Measurements from ENCODE around the gene TFF1.
"Not testable (repeated sequence)": the region's sequence is repeated elsewhere in the genome, so short reads cannot be mapped to it uniquely, and the experiment has no call there.

Gene TFF1

DNA sequence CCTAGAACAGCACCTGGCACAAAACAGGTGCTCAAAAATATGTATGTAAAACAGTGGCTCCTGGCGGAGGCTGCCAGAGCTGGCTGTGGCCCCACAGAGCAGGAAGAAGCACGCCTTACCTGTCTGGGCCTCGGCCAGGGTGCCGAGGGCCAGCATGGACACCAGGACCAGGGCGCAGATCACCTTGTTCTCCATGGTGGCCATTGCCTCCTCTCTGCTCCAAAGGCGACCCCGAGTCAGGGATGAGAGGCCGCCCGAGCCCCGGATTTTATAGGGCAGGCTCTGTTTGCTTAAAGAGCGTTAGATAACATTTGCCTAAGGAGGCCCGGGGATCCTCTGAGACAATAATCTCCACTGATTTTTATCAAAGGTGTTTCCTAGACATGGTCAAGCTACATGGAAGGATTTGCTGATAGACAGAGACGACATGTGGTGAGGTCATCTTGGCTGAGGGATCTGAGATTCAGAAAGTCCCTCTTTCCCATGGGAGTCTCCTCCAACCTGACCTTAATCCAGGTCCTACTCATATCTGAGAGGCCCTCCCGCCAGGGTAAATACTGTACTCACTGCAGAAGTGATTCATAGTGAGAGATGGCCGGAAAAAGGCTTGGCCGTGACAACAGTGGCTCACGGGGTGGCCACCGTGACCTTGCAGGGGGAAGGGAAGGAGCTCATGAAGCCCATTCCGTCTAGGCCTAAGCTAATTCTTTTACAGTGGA lies at the start of gene TFF1:
Gene TFF1 (minus strand): TSS at position 244 of the 719 bp plus-strand sequence. CDS start 40 bp downstream, at position 204.
- DNase-seq (ENCODE audit: low read depth in 1 of 2, low spot score in 1 of 2): no peak

DNA sequence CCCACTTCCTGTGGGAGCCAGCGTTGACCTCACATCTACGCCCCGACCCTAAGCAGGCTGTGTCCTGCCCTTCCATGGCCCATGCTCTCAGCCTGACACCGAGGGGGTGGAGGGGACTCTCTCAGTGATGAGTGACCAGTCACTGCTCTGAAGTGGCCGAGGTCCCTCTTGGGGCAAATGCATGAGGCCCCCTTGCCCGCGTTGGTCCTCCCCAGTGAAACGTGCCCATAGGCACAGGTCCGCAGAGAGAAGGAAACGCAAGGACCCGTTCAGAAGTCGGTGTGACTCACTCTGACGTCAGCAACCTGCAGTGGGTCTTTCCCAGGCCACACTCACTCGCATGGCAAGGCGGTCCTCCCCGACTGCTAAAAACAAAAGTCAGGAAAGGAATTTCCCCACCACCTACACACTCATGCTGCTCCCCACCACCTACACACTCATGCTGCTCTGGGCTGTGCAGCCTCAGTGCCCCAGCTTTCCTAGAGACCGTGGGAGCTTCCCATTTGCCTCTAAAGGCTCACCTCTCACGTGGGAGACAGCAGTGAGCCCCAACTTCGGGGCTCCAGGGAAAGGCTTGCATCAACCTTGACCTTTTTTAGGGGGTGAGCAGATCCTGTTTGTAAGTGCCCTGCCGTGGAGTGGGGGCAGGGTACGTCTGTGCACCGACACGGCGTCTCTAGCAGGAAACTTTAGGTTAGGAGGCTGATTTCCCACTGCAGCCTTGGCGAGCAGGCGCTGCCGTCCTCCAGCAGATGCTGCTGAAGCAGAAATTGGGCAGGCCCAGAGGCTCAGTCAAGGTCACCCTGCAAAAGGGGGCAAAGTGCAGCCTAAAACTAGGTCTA lies 48.8 kb upstream of the TFF1 start:
- peak; percentile 63 to 86 for DNase-seq (ENCODE audit: low read depth in 1 of 2, low spot score in 1 of 2)

DNA sequence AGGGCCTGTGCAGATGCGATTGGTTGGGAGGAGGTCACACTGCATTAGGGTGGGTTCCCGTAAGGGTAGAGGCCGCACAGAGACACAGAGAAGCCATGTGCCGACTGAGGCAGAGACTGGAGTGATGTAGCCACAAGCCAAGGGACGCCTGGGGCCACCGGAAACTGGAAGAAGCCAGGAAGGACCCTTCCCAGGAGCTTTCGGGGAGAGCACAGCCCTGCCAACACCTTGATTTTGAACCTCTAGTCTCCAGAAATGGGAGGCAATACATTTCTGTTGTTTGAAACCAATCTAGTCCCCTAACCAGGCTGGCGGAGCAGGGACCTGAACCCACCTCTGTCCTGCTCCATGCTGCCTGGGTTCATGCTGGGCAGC lies 48.2 kb upstream of the TFF1 start:
- no peak for DNase-seq (ENCODE audit: low read depth in 1 of 2, low spot score in 1 of 2)

DNA sequence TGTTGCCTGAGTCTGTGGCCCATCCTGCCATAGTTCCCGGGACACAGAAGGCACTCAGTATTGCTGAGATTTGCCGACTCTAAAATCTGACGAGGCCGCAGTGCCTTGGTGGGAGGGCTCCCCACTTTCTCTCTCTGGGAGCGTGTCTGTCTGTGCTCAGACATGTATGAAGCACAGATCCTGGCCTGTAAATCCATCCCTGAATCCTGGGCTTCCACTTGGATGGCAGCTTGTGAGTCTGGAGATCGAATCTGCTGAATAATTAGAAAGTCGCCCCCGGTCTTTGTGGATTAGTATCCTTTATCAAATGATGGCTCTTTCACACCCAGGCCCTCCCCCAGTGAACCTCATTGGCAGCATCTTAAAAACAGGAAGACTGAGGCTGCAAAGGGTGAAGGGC lies 47.7 kb upstream of the TFF1 start:
- DNase-seq (ENCODE audit: low read depth in 1 of 2, low spot score in 1 of 2): no peak

DNA sequence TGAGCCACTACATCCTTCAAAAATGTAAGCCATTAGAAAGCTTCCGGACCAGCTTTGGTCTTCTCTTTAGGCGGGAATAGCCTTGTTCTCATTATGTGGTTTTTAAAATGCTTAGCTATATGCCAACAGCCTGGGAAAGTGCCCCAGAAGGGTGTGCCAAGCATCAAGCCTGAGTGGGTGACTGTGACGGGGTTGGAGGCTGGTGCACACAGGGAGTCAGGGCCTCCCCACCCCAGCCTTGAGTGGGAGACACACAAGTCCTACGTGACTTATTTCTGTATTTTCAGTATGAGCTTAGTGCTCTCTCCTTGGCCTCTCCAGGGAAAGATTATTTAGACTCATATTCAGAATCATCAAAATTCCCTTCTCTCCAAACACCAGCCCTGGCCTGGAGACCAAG lies 47.2 kb upstream of the TFF1 start:
- no peak for DNase-seq (ENCODE audit: low read depth in 1 of 2, low spot score in 1 of 2)

DNA sequence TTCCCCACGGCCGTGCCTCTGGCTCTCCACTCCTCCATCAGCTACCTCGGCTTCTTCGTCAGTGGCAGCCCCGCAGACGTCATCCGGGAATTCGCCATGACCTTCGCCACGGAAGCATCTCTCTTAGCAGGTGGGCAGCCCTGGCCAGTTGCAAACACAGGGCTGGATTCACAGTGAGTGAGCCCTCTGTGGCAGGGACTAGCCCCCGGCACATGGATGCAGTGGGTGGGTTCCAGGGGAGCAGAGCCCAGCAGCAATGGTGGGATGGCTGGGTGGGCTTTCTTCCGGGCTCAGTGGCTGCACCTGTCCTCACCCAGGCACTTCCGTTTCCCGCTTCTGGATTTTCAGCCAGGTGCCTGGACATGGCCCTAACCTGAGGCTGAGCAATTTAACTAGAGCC lies 46.8 kb upstream of the TFF1 start:
- no peak for DNase-seq (ENCODE audit: low read depth in 1 of 2, low spot score in 1 of 2)

DNA sequence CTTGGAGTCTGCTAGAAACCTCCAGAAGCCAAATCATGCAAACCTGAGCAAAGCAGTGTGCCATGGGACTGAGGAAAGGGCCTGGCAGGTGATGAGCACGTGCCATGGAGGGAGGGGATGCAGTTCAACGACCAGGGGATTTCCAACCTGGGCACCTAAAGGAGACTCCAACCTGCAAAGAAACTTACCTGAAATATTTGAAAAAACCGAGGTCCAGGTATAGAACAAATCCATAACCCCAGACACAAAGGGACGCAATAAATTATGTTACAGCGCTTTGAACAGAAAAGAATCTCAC lies 46.2 kb upstream of the TFF1 start:
- no peak for DNase-seq (ENCODE audit: low read depth in 1 of 2, low spot score in 1 of 2)

DNA sequence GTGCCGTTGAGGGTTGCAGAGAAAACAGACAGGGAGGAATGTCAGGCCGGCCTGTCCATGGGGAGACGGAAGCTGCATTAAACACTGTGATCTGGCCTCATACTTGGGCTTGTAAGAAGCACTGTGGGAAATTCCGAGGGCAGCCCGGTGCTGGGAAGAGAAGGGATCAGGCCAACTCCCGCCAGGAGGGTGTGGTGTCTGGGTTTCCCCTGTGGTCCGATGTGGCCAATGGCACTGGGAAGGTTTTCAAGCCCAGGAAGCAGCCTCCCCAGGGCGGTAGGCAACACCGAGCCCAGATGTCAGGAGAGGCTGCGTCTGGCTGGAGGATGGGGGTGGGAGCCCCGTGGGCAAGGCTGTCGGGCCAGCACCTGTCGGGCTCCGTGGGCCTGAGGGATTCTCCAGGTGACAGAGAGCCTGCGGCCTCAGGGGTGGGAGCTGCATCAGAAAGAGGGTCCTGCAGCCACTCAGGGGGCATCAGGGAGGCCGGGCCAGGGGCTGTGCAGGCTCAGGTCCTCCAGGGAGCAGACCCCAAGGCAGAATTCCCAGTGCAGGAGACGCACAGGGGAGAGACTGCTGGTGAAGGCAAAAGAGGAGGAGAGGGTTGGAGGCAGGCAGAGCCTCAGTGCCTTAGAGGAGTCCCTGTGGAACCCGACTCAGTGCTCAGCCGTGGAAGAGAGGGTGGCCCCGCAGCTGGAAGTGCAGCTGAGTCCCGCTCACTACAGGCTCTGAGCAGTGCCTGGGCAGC lies 45.7 kb upstream of the TFF1 start:
- DNase-seq (ENCODE audit: low read depth in 1 of 2, low spot score in 1 of 2): no peak

DNA sequence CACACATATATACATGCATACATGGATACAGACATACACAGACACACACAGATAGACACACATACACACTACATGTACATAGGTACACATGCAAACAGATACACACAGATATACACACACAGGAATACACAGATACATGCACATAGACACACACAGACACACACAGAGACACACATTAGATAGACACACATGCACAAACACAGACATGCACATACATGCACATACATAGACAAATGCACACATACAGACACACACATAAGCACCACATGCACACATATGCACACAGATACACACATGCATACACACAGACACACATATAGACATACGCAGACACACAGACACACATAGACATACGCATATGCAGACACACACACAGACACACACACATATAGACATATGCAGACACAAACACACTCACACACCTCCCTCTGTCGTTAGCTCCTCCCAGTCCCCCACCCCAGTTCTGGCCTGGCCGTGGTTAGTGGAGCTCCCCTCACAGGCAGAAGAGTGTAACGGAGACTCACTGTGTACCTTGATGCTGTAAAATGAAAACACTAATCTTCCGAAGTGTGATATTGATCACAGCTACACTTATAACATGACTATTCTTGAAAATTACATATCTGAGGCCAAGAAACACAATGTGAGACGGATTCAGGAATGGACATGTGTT lies 45.0 kb upstream of the TFF1 start:
- no peak for DNase-seq (ENCODE audit: low read depth in 1 of 2, low spot score in 1 of 2)

DNA sequence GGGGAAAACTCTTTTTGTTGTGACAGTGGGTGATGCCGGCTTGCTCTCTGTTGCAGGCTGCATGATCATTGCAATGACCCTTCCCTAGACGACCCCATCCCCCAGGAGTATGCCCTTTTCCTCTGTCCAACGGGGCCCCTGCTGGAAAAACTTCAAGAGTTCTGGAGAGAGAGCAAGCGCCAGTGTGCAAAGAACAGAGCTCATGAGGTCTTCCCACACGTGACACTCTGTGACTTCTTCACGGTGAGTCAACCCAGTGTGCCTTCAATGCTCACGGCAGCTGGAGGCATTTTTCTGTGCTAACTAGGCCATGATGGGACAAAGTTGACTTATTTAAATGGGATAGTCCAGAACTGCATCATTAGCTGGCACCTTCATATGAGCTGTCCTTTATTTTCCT lies 43.0 kb upstream of the TFF1 start:
- DNase-seq (ENCODE audit: low read depth in 1 of 2, low spot score in 1 of 2): no peak

DNA sequence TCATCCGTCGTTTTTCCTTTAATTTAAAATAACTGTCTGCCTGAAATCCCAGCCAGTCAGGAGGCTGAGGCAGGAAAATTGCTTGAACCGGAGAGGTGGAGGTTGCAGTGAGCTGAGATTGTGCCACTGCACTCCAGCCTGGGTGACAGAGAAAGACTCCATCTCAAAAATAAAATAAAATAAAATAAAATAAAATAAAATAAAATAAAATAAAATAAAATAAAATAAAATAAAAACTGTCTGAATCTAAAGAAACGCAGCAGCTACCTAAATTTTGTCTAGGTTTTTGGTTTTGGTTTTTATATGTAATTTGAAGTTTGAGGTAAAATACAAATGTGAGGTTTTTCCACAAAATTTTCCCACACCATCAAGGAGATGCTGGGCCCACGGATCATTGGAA lies 42.4 kb upstream of the TFF1 start:
- not testable (repeated sequence) for DNase-seq (ENCODE audit: low read depth in 1 of 2, low spot score in 1 of 2)

DNA sequence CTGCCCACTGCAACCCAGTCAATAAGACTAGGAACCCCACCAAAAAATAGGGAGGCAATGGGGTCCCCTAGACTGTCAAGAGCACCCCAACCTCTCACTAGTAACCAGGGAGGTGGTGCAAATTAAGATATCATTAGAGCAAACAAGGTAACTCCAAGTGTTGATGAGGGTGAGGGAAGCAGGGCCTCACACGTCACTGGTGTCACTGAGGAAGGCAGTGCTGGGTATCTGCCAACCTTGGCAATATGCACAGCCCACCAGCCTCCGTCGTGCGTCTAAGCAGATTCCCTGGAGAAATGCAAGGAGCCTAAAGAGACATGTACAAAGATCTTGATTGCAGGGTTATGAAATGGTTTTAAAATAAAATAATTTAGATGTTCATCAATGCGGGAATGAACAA lies 41.1 kb upstream of the TFF1 start:
- DNase-seq (ENCODE audit: low read depth in 1 of 2, low spot score in 1 of 2): no peak

DNA sequence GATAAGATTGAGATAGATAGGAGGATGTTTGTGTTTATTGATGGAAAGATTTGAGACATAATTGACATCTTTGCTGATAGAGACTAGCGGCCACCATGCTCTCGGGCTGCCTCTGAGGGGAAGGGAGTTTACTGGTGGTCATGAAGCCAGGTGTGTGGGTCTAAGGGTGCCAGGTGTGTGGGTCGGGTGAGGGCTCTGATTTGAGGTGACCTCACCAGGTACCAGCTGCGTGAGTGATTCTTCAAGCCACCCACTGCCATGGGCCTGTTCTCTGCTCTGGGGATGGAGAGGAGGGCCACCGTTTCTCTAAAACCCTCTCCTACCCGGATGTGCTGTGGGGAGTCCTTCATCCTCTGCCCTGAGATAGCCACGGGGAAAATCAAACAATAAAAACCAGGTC lies 40.5 kb upstream of the TFF1 start:
- no peak for DNase-seq (ENCODE audit: low read depth in 1 of 2, low spot score in 1 of 2)

DNA sequence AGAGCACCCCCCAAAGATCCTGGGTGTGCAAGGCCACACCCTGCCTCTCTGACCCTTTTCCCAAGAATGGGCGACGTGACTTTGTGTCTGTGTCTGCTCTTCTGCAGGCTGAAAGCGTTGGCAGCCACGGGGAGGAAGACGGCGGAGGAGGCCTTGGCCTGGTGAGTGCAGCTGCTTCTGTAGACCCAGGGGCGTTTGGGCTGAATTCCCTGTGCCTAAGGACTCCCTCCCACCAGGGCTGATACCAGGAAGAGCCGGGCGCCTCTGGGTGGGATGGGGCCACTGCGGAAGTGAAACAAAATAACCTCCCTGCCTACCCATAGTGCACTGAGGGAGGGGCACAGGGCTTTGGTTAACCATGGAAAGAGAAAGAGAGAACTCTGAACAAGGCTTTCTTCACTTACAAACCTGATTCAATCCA lies 39.9 kb upstream of the TFF1 start:
- no peak for DNase-seq (ENCODE audit: low read depth in 1 of 2, low spot score in 1 of 2)

DNA sequence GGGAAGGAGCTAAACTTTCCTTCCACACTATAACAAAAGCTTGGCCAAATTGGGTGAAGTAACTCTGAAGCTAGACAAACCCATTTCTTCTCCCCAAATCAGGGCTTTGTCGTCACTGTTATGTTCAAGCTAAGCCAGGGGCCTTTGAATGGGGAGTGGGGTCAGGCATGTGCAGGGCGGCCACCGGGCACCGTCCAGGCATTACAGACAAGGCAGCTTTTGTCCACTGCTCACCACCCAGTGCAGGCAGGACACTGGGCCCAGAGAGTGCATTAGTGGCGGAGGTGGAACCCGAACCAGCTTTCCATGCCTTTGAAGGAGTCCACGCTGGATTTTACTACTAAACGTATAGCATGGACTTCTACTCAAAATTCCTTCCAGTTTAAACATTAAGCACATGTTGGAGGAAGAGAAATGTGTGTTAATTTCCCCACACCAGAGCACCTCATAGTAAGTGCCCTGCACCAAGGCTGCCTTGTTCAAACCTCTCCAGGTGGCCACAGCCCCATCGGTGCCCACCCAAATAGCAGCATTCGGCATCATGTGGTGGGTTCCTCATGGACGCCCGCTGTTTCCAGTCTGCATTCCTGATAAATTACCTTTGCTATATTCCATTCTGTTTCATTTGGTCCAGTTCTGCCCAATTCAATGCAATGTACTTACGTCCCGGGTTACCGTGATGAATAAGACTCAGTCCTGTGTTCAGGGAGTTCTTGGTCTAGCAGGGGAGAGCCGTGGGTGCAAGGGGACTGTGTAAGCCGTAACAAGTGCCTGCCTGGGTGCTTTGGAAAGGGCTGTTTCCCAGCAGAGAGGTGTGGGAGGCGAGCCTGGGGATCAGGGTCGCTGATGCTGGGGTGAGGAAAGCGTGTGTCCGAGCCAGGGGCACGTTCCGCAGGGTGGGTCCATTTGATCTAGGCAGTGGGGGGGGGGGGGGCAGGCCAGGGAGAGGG lies 39.0 kb upstream of the TFF1 start:
- DNase-seq (ENCODE audit: low read depth in 1 of 2, low spot score in 1 of 2): no peak

DNA sequence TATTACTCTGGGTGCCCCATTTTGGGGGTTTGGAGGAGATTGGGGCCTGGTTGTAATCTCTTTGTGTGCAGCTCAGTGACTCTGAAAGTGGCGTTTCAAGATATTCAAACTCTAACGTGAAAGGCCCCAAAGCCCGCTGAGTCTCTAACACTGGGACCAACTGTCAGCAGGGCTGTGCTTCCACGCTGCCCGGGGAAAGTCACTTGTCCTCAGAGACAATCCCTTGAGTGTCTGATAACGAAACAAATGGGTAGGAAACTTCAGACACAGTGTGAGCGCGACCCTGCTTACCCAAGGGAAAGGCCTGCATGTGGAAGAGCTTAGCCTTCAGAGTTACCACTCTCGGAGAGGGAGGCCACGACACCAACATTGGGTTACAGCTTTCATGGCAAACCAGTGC lies 38.2 kb upstream of the TFF1 start:
- DNase-seq (ENCODE audit: low read depth in 1 of 2, low spot score in 1 of 2): no peak

DNA sequence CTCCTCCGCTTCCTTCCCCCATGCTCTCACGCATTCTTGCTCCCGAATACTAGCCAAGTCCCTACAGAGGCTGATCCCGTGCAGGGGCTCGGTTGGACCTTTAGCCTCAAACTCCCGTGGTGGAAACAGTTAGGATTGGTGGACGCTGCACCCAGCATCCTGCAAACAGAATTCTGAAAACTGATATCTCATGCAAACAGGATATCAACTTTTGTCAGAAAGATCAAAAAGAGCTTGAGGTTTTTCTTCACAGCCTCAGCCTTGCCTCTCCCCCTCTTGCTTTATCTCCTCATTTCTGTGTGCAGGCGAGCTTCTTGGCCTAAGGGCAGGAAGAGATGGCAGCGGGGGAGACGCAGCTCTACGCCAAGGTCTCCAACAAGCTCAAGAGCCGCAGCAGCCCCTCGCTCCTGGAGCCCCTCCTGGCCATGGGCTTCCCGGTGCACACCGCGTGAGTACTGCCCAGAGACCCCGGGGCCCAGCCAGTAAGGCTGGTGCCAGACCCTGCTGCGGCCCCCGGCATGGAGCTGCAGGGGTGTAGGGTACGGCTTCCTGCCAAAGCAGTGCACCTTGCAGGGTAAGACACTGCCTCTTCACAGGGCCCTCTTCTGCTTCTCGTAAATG lies 37.4 kb upstream of the TFF1 start, which contains the start of gene UBASH3A:
Gene UBASH3A (plus strand): TSS at position 292 of the 621 bp plus-strand sequence. CDS start 44 bp downstream, at position 336.
- DNase-seq (ENCODE audit: low read depth in 1 of 2, low spot score in 1 of 2): no peak

DNA sequence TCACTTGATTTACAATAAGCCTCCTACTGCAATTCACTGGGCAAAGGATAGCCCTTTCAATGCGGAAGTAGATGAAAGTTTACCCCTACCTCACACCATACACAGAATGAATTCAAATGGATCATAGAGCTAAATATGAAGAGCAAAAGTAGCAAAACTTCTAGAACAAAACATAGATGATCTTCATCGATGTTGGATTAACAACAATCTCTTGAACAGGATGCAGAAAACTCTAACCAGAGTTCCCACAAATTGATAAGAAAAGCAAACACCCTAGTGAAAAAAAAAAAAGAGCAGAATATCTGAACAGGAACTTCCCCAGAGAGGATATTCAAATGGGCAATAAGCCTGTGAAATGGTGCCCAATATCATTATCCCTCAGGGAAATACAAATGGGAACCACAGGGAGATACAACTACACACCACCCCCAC lies 35.5 kb upstream of the TFF1 start:
- no peak for DNase-seq (ENCODE audit: low read depth in 1 of 2, low spot score in 1 of 2)

DNA sequence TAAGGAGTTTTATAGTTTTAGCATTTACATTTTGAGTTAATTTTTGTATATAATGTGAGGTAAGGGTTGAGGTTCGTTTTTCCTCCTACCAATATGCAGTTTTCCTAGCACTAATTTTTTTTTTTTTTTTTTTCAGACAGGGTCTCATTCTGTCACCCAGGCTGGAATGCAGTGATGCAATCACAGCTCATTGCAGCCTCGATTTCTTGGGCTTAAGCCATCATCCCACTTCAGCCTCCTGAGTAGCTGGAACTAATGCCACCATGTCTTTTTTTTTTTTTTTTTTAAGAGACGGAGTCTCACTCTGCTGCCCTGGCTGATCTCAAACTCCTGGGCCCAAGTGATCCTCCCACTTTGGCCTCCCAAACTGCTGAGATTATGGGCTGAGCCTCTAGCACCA lies 34.8 kb upstream of the TFF1 start:
- DNase-seq (ENCODE audit: low read depth in 1 of 2, low spot score in 1 of 2): no peak

DNA sequence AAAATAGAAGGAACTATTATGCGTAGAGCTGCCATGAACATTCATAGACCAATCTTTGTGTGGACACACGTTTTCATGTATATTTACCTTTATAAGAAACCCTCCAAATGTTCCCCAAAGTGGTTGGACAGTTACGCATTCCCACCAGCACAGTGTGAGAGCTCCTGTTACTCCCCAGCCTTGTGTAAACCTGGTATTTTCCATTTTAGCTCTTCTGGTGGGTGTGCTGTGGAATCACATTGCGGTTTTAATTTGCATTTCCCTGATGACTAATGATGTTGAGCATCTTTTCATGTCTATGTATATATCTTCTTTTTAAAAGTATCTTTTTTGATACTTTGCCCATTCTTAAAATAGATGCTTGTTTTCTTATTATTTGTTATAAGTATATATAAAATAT lies 34.2 kb upstream of the TFF1 start:
- no peak for DNase-seq (ENCODE audit: low read depth in 1 of 2, low spot score in 1 of 2)

Measured in activated T-helper 1 cell treated with anti-CD3 and anti-CD28 coated beads, Interleukin-2, amount 50 U/mL, for 16 hours (primary cell).